Measurements from ENCODE around the gene SUCLG1.

GRCh38 chr2:84459944-84460429 lies 907 bp upstream of the SUCLG1 start:
- TF ChIP-seq CTCF (conservative IDR thresholded peaks at IDR 0.05 in 1 of 2, IDR thresholded peaks at IDR 0.05 in 1 of 2; ENCODE audit: extremely low read depth in 1 of 2, insufficient read depth in 1 of 2, low read depth in 1 of 2, low read length in 2 of 2) (no peak), EZH2 (IDR thresholded peaks at IDR 0.05; ENCODE audit: borderline replicate concordance, low read length) (no peak)
